Stimulated activated CD4-positive, alpha-beta T cell treated with anti-CD3 and anti-CD28 coated beads, TNF-alpha, amount 100 ng/mL, for 24 hours (primary cell): ENCODE results near the gene SPAG9.
"Not testable (repeated sequence)": the region's sequence is repeated elsewhere in the genome, so short reads cannot be mapped to it uniquely, and the experiment has no call there.

ENCODE experiments used
- DNase-seq, 3 experiments: peaks; one replicate each; pipeline ENCODE4 v3.0.0-alpha.2; 2020; ENCODE audit warnings: low read depth in 3 of 3

The SPAG9 gene

DNA sequence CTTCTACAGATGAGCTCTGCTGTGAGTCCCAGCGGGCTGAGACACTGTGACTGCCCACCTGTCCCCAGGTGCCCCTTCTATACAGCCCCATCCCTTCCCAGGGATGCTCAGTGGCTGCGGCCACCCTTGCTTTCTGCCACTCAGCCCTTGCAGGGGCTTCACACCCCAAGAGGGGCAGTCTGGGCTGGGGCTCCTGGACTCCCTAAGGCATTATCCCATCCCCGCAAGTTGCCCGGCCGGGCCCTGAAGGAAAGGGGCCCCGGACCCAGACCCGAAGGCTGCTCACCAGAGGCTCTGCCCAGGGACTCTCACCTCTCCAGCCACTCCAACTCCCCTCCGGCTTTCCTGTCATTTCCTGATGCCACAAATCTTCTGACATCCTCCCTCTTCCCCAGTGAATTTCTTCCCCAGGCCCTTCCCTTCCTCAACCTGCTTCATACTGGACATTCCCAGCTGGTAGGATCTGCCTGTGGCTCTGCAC lies 166.0 kb downstream of the SPAG9 start:
- no peak for DNase-seq

DNA sequence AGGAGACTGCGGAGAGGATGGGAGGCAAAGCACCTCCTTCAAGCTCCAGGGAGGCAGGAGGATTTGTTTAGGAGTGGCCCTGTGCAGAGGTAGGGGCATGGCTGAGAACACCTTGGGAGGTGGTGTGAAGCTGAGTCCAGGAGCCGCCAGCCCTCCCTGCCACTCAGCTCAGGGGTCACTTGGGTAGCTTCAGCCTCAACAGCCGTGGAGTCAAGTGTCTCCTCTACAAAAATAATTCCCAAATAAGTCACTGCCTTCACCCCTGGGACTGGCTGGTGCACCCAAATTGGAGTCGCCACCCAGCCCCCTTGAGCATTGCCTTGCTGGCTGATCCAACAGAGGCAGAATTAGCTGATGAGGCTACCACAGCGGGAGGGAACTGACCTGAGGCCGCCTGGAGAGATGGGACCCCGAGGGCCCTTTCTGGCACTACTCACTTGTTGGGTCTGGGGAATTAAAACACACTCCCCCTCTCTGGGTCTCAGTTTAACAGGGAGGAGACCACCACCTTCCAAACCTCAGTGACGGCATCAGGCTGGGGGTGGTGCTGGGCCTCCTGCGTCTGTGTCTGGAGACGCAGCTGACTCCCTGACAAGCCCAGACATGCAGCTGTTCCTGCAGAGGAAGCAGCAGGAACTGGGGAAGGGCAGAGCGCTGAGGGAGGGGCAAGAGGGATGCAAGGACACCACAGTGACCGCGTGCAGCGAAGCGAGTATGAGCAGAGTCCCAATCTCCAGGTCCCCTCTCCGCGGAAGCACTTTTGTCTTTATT lies 166.7 kb downstream of the SPAG9 start:
- DNase-seq: no peak

DNA sequence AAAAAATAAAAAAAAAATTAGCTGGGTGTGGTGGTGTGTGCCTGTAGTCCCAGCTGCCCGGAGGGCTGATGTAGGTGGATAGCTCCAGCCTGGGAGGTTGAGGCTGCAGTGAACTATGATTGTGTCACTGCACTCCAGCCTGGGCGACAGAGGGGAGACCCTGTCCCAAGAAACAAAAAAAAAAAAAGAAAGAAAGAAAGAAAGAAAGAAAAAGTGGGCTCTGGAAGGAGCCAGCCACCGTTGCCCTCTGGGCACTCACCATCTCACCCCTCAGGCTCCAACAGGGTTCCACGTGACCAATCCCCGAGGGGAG lies 167.2 kb downstream of the SPAG9 start:
- no peak for DNase-seq

DNA sequence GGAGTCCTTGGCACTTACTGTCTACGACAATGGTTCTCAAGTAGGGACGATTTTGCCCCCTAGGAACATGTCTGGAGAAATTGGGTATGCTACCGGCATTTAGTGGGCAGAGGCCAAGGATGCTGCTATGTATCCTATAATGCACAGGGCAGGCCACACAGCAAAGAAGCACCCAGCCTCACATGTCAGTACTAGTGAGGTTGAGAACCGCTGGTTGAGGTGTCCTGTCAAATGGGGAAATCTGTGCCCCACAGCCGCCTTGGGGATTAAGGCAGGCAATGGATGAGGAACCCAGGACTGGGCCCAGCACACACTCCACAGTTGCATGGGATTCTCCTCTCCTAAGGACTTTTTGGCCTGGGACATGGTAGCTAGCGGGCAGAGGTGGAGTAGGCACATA lies 167.8 kb downstream of the SPAG9 start:
- no peak for DNase-seq

DNA sequence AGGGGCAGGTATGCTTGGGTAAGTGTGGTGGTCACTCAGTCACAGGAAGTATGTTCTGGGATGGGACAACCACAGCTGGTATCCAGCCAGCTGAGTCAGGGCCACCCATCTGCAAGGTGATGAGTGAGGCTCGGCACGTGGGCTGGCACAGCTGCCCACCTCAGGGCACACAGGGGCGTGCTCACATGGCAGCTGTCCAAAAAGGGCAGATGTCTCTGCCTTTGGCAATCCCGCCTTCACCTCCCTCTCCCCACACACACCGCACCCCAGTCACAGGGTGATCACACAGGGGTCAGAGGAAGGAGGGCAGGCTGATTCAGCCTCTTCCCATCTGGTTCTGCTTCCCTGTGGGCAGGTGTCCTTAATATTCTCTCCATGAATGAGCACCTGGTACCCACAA lies 168.7 kb downstream of the SPAG9 start:
- DNase-seq: no peak

DNA sequence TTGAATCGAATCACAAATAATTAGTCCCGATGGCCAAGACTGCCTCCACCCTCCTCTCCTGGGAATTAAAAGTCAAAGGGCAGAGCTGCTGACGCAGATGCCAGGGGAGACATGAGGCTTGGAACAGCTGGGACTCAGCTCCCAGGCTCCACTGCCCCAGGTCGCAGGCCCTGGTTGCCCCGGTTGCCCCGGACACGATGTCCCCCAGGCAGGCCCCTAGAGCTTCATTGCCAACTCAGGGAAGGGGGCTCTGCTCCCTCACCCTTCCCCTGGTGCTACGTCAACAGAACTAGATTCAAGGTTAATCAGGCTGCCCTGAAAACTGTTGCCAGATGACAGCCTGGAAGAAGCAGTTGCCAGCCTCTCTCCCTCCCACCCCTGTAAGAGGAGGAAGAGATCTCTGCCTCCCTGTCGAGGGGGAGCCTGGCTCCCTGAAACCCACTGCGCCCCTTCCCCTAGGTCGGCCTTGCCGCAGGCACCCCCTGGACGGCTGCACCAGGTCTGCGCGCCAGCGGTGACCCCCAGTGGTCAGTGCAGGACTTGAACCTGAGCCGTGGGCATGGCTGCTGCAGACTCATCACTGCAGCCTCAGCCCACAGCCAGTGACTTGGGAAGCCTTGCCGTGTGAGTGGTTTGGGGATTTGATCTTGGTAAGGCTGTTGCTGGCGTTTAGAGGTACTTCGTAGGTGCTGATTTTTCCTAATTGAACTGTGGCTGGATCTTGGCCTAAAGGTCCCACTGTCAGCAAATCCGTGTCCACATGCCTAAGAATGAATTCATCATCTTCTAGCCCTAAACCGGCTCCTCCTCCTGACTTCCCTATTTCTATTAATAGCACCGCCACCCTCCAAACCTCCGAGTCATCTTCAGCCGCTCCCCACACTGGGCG lies 170.4 kb downstream of the SPAG9 start:
- DNase-seq: peak in 2 of 3 experiments; percentile 13 to 42

DNA sequence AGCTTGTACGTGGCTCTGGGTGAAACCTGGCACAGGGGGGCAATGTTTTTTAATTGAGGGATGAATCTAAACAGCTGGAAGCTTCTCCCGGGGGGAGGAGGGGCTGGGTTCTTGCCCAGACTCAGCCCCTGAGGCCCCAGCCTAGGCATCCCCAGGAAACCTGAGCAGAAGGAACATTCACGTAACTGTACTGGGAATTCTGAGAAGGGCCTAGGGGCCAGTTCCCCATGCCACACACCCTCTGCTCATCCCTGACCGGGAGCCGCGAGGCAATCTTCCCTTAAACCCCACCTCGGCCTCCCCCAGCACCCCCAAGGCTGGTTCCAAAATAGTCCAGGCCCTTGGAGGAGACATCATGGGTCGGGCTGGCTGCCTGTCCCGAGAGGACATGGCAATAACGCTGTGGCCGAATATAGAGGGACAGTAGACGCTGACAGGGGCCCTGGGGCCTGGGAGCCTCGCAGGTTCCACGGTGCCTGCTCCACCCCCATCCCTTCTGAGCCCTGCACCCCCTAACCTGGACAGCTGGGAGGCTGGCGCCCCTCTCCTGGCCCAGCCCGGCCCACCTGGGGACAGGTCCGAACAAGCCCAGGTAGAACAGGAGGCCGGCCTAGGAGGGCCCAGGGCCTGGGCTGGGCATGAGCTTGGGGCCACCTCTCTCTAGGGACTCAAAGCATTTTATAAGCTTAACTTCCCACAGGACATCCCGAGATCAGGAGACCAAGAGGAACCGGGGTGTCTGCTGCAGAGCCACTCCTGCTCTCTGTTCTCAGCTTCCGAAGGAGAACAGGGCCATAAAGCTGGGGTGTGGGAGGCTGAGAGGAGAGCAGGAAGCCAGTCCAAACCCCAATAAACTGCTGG lies 171.3 kb downstream of the SPAG9 start:
- DNase-seq: no peak

DNA sequence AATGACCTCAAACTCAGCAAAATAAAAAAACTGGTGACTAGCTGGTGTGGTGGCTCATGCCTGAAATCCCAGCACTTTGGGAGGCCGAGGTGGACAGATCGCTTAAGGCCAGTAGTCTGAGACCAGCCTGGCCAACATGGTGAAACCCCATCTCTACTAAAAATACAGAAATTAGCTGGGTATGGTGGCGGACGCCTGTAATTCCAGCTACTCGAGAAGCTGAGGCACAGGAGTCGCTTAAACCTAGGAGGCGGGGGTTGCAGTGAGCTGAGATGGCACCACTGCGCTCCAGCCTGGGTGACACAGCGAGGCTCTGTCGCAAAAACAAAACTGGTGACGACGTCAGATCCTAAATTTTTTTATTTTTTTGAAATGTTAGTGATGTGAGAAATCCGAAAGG lies 172.0 kb downstream of the SPAG9 start:
- no peak for DNase-seq

DNA sequence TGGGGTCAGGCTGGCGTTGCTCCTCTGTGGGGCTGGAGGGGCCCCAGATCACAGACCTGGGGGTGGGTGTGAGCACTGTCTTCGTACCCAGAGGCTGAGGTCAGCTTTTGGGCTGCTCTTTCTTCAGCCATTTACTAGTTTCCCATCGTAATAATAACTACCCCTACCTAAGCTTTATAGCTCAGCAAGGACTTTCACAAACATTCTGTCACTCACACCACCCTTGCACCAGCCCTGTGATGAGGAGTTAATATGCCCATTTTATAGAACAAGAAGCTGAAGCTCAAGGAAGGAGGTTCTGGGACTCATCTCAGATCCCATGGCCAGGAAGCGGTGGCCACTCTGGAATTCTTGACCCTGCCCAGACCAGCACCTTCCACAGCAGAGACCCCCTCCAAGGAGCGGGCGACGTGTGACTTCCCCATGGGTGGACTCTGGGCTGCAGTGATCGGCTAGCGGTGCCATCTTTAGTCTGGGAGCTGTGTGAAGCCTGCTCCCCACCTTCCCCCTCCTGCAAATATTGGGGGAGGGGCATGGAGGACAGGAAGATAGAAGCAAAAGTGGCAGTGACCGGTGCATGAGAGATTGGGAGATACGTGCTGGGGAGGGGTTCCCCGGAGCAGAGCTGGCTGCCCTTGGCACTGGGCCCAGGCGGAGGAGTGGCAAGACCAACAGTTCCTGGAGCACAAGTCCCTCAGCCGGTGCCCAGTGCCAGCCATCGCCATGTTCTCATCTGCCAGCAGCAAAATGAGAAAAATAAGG lies 172.7 kb downstream of the SPAG9 start:
- no peak for DNase-seq

DNA sequence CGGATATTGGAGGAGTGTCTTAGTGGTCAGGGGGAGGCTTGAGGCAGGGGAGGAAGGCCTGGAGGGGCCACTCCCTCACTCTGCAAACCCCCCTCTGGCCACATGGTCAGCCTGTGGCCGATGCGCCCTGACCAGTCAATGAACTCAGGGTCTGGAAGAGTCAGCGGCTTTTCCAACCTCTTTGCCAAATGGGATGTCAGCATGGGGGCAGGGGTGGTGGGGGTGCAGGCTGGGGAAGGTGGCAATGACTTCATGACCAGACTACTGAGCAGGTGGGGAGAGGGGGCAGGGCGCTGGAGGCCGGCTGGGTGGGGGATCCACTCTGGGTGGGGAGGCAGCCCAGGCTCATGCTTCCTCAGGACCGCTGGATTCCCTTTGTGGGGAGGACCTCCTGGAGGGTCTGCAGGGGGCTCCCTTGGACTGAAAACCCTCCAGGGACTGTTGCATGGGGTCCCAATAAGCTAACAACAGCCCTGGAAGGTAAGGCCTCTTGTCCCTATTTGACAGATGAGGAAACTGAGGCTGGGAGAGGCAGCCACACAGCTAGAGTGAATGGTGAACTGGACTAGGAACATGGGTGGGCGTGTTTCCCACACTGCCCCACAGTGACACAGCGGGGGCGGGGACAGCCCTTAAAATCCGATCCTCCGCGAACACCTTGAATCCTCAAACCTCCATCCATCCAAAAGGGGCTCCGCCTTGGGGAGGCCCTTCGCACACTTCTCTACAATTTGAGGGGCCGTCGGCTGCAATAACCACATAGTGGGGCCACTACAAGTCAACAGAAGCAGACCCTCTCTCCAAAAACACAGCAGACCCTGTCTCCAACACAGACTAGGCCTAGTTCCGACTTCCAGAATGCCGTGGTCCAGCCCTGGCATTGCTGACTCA lies 173.5 kb downstream of the SPAG9 start:
- no peak for DNase-seq

DNA sequence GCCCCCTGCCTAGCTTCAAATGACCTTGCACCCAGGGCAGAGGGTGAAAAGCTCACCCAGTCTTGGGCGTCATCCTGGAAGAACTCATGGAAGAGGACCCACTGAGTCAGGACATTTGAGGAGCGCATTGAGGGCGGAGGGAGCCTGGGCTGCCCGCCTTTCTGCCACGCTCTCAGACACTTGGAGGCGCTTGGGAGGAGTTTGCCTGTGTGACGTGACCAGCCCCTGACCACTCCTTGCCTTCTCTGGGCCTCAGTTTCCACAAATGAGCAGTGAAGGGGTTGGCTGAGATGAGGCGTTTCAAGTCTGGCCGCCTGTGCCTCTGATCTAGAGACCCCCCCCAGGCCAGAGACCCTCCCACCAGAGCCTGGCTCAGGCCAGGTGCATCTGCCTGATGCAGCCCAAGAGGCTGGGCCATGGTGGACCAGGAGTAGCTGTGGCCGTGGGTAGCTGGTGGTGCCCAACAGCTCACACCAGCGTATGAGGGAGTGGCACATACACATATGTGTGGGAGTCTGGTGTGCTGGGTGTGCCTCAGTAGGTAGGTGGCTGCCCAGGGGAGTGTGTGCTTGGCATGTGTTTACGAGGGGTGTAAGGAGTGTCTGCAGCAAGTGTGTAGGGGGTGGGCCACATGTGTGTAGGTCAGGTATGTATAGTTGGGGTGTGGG lies 174.3 kb downstream of the SPAG9 start:
- DNase-seq: no peak

DNA sequence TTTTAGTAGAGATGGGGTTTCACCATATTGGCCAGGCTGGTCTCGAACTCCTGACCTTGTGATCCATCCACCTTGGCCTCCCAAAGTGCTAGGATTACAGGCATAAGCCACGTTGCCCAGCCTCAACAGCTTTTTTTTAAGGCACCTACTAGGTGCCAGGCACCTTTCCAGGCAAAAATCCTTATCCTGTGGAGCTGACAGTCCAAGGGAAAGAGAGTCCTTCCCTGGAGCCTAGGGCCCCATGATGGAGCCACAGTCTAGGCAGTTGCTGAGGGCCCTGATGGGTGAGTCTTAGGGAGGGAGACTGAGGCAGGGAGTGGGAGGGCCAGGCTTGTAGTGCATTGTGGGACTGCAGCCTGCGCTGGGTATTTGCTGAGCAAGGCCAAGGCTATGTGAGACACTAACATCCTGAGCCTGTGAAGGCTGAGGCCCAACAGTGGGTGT lies 174.9 kb downstream of the SPAG9 start:
- no peak for DNase-seq

DNA sequence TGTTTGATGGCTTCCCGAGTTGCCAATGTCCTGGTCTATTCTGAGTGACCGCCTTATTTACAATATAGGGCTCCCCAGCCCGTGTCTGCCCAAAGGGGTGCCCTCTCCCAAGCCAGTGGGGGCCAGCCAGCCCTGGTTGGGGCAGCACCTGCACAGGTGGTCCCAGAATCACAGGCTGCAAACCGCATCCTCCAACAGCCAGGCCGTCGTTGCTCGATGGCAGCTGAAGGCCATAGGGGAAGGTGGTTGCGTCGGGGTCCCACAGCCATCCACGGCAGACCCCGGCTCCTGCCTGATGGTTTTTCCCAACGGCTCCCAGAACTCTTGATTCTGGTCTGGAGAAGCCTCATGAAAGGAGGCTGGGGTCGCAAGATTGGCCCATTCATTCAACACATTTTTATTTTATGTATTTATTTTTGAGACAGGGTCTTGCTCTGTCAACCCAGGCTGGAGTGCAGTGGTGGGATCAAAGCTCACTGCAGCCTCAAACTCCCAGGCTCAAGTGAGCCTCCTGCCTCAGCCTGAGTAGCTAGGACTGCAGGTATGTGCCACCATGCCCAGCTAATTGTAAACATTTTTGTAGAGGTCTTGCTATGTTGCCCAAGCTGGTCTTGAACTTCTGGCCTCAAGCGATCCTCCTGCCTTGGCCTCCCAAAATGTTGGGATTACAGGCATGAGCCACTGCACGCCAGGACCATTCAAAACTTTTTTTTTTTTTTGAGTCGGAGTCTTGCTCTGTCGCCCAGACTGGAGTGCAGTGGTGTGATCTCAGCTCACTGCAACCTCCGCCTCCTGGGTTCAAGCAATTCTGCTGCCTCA lies 175.6 kb downstream of the SPAG9 start:
- no peak for DNase-seq

DNA sequence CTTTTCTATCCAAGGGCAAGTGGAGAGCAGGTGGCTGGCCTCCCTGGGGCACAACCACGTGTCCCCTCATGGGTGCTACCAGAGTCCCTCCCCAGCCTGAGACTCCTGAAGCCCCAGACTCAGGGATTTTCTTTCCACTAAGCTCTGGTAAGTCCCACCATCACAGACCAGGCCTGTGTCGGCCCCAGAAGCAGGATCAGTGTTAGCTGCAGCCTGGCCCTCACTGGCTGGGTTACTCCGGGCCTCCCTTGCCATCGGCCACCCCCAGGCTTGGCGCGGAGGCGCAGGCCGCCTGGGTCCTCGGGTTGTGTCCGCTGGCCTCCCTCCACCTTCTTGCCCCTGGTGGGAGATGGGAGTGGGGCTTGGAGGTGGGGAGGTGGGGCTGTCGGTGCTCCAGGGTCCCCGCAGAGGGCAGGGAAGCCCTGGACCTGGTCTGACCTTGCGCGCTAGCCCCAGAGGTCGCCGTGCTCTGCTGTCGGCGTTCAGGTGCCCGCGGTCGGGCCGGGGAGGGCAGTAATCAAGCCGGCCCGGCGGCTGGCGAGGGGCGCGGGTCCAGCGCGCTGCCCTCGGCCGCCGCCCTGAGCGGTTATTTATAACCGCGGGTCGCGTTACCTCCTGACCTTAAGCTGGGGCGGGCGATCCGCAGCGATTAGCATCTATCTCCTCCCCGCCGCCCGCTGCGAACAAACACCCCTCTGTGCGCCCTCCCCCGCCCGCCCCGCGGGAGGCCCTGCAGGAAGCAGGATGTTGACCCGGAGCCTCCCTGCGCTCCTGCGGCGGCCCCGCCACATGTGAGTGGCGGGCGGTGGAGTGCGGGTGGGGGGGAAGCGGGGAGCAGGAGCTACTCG lies 176.4 kb downstream of the SPAG9 start:
- peak; percentile 46 to 81 (median 58) for DNase-seq

DNA sequence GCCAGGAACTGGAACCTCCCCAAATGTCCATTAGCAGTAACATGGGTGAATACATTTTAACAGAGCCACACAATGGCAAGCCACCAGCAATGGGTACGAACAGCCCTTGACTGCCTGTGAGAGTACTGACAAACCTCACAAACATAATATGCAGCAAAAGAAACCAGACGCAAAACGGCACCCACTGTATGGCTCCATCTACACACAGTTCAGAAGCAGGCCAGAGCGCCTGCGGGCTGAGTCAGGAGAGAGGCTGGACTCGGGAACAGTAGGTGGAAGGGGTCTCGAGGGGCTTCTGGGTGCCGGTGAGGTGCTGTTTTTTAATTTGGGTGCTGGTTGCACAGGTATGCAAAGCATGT lies 177.1 kb downstream of the SPAG9 start:
- no peak for DNase-seq

DNA sequence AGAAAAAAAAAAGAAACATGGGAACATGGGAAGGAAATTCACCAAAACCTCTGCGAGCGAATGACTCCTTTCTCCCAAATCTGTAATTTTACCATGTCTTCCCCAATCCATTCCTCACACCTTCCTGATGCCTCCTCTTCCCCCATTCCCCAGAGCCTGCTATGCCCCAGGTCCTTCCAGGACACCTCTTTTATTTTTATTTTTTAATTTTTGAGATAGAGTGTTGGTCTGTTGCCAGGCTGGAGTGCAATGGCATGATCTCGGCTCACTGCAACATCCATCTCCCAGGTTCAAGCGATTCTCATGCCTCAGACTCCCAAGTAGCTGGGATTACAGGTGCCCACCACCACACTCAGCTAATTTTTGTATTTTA lies 179.0 kb downstream of the SPAG9 start:
- not testable (repeated sequence) for DNase-seq

DNA sequence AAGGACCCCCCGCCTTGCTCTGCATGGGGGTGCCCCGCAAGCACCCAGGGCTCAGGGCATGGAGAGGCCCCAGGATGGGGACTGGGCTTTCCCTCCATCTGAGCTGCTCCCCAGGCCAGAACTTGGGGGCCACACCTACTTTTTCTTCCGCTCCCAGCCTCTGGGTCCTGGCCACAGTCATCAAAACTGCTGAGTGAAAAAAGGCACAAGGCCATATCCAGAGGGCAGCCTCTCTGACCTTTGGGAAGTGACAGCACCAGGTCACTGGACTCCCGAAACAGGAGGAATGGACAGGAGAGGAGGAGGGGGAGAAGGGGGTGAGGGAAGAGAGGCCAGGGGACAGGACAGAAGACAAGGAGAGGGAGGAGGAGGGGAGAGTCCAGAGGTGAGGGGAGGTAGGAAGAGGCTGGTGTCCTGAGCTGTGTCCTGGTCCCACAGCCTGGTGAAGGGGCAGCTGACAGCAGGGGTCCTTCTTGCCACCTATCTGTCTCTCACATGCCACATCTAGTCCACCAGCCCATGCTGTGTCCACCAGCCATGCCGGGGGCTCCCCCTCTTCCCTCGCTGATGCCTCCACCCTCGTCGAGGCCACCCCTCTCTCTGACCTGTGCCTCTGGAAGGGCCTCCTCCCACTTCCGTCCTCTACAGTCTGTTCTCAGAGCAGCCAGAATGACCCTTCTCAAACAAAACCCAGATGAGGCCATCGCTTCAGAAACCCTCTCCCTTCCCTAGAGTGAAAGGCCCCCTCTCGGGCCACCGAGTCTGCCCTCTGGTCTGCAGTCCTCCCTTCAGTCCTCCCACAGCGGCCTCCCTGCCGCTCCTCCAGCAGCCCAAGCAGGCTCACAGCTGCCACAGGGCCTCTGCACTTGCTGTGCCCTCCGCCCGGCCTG lies 180.6 kb downstream of the SPAG9 start:
- DNase-seq: no peak
